Kidney (tissue), 14 donors: Measurements from ENCODE around the gene SYPL2. TPM values are rescaled to one million over a fixed set of nuclear protein-coding genes. Genes with fewer than 3 reads are reported as not detected.

Source experiments
- DNase-seq, 5 donors: peaks; one replicate each; pipeline ENCODE4 v3.0.0-alpha.2; 2013 to 2020
- FAIRE-seq: peaks from 2 replicates; lab custom pipeline; 2012; peaks lifted over from hg19 to GRCh38; lab: Jason Lieb, UNC
- H3K27ac ChIP-seq, 2 donors: one replicate each; pipeline ENCODE4 v1.7.0; 2013; ENCODE audit warnings: low read depth in 2 of 2, low read length in 2 of 2, inconsistent platforms in 1 of 2
- H3K27me3 ChIP-seq: one replicate; pipeline ENCODE4 v1.7.1; 2013; ENCODE audit warnings: low read length, inconsistent platforms; ENCODE audit not compliant: control insufficient read depth, insufficient read depth
- H3K36me3 ChIP-seq, 3 donors: one replicate each; pipeline versions ENCODE4 v1.7.0 to v1.7.1; 2013; ENCODE audit warnings: low read length in 3 of 3, control low read depth in 1 of 3, inconsistent platforms in 1 of 3; ENCODE audit not compliant: insufficient read depth in 3 of 3, control insufficient read depth in 2 of 3
- H3K4me1 ChIP-seq, 3 donors: one replicate each; pipeline versions ENCODE4 v1.7.0 to v1.7.1; 2013; ENCODE audit warnings: low read length in 3 of 3, inconsistent platforms in 1 of 3, low read depth in 1 of 3; ENCODE audit not compliant: control insufficient read depth in 2 of 3, insufficient read depth in 2 of 3
- H3K4me3 ChIP-seq, 3 donors: one replicate each; pipeline versions ENCODE4 v1.7.0 to v1.8.1; 2013; ENCODE audit warnings: low read length in 3 of 3, control low read depth in 1 of 3, inconsistent platforms in 1 of 3
- H3K9ac ChIP-seq, 3 donors: one replicate each; pipeline versions ENCODE4 v1.7.0 to v1.7.1; 2013; ENCODE audit warnings: low read length in 3 of 3, control low read depth in 1 of 3, inconsistent platforms in 1 of 3
- H3K9me3 ChIP-seq, 3 donors: one replicate each; pipeline versions ENCODE4 v1.7.0 to v1.7.1; 2013; ENCODE audit warnings: low read length in 3 of 3, control low read depth in 1 of 3, inconsistent platforms in 1 of 3; ENCODE audit not compliant: control insufficient read depth in 2 of 3, insufficient read depth in 1 of 3
- intact Hi-C: fragments of 100-400 bp; cut with DNase I; formaldehyde crosslinking; loops from one replicate; pipeline ENCODE4 v1.11.1; 2022
- polyA plus RNA-seq: library from polyadenylated mRNA; stranded (reverse); fragments of 350-450 nt; fragmentation: Illumina TruSeq; extraction: RNeasy Lipid Tissue Mini Kit (QIAGEN cat#74804); gene quantifications from one replicate; pipeline ENCODE4 v1.2.3, GENCODE V29; 2014; ENCODE audit warnings: low read depth, low replicate concordance; ENCODE audit not compliant: insufficient read depth
- total RNA-seq: library from RNA; stranded (reverse); fragmentation: NEBNext Ultra II Directional; extraction: Animal tissue kit (Norgen Biotek cat#: 25700); gene quantifications from one replicate; pipeline ENCODE4 v1.2.1, GENCODE V29; 2021
- TF ChIP-seq, protein P1 (sequence below): IDR thresholded peaks from 3 replicates; pipeline ENCODE4 v1.5.1; 2012; ENCODE audit warnings: mild to moderate bottlenecking, moderate library complexity, borderline replicate concordance; ENCODE audit not compliant: insufficient read depth; ENCODE audit errors: extremely low read depth
- donor health status: control.
- donor health status: control.
- donor health status: control.
- donor health status: control.
- donor health status: control.
- donor health status: DM: yes; HTN: yes; CAD: no.
- donor health status: Normal renal cell carcinoma (clear cell type).

The SYPL2 gene
- total and polyA plus RNA-seq, 2 donors from 2014 or later = 6.7 to 9.8 TPM

DNA sequence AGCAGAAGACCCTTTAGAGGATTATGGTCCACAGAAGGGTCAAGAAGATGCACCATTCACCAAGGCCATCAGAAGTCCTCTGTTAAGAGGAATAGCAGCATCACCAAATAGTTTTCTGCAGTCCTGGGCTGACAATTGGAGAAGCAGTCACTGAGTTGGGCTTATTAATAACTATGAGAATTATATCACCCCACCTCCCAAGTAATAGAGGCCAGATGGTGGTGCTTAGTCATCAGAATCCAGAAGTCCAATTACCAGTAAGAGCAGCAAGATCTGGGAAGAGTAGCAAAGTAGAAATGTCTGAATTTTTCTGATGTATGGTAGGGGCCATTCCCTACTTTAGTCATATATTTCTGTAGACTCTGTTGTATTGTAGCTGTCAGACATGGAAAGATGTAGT lies 34.0 kb upstream of the SYPL2 start:
- H3K36me3 ChIP-seq = no peaks in the 10 kb centered on the region
- intact Hi-C loops = no loop called here
- H3K27ac ChIP-seq = no peak overlapping the region
- peaks cover 2 to 14% (median 4%) of the 10 kb centered on the region in 3 donors for H3K4me1 ChIP-seq
- no peaks in the 10 kb centered on the region for H3K27me3 ChIP-seq
- H3K9me3 ChIP-seq = no peaks in the 10 kb centered on the region
- TF ChIP-seq, protein P1, sequence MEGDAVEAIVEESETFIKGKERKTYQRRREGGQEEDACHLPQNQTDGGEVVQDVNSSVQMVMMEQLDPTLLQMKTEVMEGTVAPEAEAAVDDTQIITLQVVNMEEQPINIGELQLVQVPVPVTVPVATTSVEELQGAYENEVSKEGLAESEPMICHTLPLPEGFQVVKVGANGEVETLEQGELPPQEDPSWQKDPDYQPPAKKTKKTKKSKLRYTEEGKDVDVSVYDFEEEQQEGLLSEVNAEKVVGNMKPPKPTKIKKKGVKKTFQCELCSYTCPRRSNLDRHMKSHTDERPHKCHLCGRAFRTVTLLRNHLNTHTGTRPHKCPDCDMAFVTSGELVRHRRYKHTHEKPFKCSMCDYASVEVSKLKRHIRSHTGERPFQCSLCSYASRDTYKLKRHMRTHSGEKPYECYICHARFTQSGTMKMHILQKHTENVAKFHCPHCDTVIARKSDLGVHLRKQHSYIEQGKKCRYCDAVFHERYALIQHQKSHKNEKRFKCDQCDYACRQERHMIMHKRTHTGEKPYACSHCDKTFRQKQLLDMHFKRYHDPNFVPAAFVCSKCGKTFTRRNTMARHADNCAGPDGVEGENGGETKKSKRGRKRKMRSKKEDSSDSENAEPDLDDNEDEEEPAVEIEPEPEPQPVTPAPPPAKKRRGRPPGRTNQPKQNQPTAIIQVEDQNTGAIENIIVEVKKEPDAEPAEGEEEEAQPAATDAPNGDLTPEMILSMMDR = no peak
- no peak for DNase-seq
- H3K9ac ChIP-seq = no peak overlapping the region
- no peak for FAIRE-seq
- no peak overlapping the region for H3K4me3 ChIP-seq

GRCh38 chr1:109433322-109433721 lies 33.0 kb upstream of the SYPL2 start:
- DNase-seq (no peak), FAIRE-seq (no peak)
- Histone ChIP-seq H3K27ac (no peak overlapping the region), H3K9me3 (no peaks in the 10 kb centered on the region), H3K4me1 (peaks cover 0 to 14% (median 3%) of the 10 kb centered on the region in 3 donors), H3K27me3 (no peaks in the 10 kb centered on the region), H3K36me3 (no peaks in the 10 kb centered on the region), H3K9ac (no peak overlapping the region), H3K4me3 (no peak overlapping the region)
- TF ChIP-seq, protein P1 = no peak
- intact Hi-C loops = no loop called here

- Histone ChIP-seq H3K27me3 (no peaks in the 10 kb centered on the region), H3K4me3 (no peak overlapping the region), H3K27ac (no peak overlapping the region), H3K36me3 (no peaks in the 10 kb centered on the region), H3K9ac (no peak overlapping the region), H3K4me1 (peaks cover 0 to 14% (median 3%) of the 10 kb centered on the region in 3 donors), H3K9me3 (no peaks in the 10 kb centered on the region)
- TF ChIP-seq, protein P1 = no peak
- intact Hi-C loops = no loop called here
- no peak for DNase-seq
- no peak for FAIRE-seq
These were observed 31.9 kb upstream of the SYPL2 start for GRCh38 chr1:109434484-109434883.

DNA sequence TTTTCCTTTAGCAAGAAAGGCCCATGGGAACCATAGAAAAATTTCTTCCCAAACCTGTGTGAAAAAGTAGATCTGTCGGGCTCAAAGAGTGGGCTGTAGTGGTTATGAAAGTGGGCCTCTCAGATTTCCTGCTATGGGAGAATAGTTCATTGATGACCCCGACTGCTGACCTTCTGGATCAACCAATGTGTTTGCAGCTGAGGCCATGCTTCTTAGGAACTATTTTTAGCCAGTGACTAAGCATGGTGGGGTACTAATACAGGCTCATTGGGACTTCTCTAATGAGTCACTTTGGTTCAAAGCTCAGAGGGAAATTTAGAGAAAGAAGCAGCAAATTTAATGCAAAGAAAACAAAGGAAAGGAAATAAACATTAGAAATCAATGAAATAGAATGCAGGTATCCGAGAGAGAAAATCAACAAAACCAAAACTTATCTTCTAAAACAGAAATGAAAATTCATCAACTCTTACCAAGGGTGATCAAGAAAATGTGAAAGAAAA lies 27.5 kb upstream of the SYPL2 start:
- Histone ChIP-seq H3K9me3 (no peaks in the 10 kb centered on the region), H3K27me3 (no peaks in the 10 kb centered on the region), H3K36me3 (no peaks in the 10 kb centered on the region), H3K27ac (no peak overlapping the region), H3K9ac (no peak overlapping the region), H3K4me1 (peaks cover 0 to 6% (median 3%) of the 10 kb centered on the region in 3 donors), H3K4me3 (no peak overlapping the region)
- intact Hi-C loops = no loop called here
- TF ChIP-seq, protein P1 = no peak
- DNase-seq (peak in 1 of 5 donors; percentile 2), FAIRE-seq (no peak)
